GM12891 (cell line): ENCODE measurements around the gene SORBS1.

ENCODE experiments used
- PAX5 ChIP-seq: IDR thresholded peaks from 2 replicates; pipeline ENCODE4 v1.6.1; 2011; ENCODE audit warnings: low read length, moderate library complexity, mild to moderate bottlenecking; ENCODE audit not compliant: insufficient read depth, severe bottlenecking
- POLR2A ChIP-seq: IDR thresholded peaks from 2 replicates; pipeline ENCODE4 v1.6.1; 2011; ENCODE audit warnings: low read depth, low read length, control low read depth
- POLR2AphosphoS5 ChIP-seq: IDR thresholded peaks from 2 replicates; pipeline ENCODE4 v1.6.1; 2011; ENCODE audit warnings: low read depth, low read length, control low read depth
- POU2F2 ChIP-seq: IDR thresholded peaks from 2 replicates; pipeline ENCODE4 v1.6.1; 2011; ENCODE audit warnings: low read depth, mild to moderate bottlenecking, control low read depth, low read length, moderate library complexity
- SPI1 ChIP-seq: IDR thresholded peaks from 2 replicates; pipeline ENCODE4 v1.6.1; 2011; ENCODE audit warnings: low read depth, low read length, control low read depth
- TAF1 ChIP-seq: IDR thresholded peaks from 2 replicates; pipeline ENCODE4 v1.6.1; 2011; ENCODE audit warnings: low read depth, low read length, control low read depth

- TF ChIP-seq POLR2A (no peak), POLR2AphosphoS5 (no peak), POU2F2 (no peak), TAF1 (no peak), SPI1 (no peak), PAX5 (no peak)
Observed at GRCh38 chr10:95458014-95458413, 103.2 kb downstream of the SORBS1 start.
